Skin of body (tissue), 2 donors: ENCODE results near the gene RS1. TPM values are rescaled to one million over a fixed set of nuclear protein-coding genes. Genes with fewer than 3 reads are reported as not detected.

Experiments
- DNase-seq: peaks from one replicate; lab custom pipeline; 2025; lab: John Stamatoyannopoulos, UW
- total RNA-seq: library from RNA; depleted of rRNA; stranded (reverse); fragments of >200 nt; gene quantifications from one replicate; pipeline ENCODE4 v1.2.3, GENCODE V29; 2014

The RS1 gene
- total RNA-seq, 1 donor from 2014 or later, result not detected

GRCh38 chrX:18598413-18598812 lies 73.5 kb downstream of the RS1 start:
- no peak for DNase-seq

GRCh38 chrX:18596096-18596495 lies 75.8 kb downstream of the RS1 start:
- DNase-seq, result no peak

GRCh38 chrX:18594079-18594478 lies 77.8 kb downstream of the RS1 start:
- DNase-seq, result no peak

GRCh38 chrX:18591834-18592233 lies 80.1 kb downstream of the RS1 start:
- DNase-seq, result no peak

Other genes starting within 250 kb of the RS1 start
- 8.1 TPM for gene CDKL5, start 246.5 kb downstream of the RS1 start, total RNA-seq
- gene PPEF1, start 35.5 kb upstream of the RS1 start, total RNA-seq, result 1.3 TPM